ENCODE measurements around the gene MFGE8.

DNA sequence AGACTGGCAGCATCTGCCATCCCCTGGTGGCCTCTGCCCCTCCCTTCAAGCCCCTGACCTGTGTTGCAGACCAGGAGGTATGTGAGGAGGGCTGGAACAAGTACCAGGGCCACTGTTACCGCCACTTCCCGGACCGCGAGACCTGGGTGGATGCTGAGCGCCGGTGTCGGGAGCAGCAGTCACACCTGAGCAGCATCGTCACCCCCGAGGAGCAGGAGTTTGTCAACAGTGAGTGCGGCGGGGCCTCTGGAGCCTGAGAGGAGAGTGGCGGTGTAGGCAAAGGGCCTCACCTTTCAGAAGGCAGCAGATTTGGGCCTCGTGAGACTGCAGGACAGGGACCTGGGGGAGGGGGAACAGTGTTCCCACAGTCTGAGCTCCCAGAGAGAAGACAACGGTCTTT lies 41.9 kb downstream of the MFGE8 start:
- TF ChIP-seq, protein P1, sequence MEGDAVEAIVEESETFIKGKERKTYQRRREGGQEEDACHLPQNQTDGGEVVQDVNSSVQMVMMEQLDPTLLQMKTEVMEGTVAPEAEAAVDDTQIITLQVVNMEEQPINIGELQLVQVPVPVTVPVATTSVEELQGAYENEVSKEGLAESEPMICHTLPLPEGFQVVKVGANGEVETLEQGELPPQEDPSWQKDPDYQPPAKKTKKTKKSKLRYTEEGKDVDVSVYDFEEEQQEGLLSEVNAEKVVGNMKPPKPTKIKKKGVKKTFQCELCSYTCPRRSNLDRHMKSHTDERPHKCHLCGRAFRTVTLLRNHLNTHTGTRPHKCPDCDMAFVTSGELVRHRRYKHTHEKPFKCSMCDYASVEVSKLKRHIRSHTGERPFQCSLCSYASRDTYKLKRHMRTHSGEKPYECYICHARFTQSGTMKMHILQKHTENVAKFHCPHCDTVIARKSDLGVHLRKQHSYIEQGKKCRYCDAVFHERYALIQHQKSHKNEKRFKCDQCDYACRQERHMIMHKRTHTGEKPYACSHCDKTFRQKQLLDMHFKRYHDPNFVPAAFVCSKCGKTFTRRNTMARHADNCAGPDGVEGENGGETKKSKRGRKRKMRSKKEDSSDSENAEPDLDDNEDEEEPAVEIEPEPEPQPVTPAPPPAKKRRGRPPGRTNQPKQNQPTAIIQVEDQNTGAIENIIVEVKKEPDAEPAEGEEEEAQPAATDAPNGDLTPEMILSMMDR (IDR thresholded peaks at IDR 0.05): no peak
- TF ChIP-seq POLR2AphosphoS5 (IDR thresholded peaks at IDR 0.05): no peak
